IPS-15b (cell line): ENCODE measurements around the gene SETD1B.

Experiments
- H3K27me3 ChIP-seq: one replicate; pipeline ENCODE4 v1.6.1; 2013; ENCODE audit warnings: low read length; ENCODE audit not compliant: control insufficient read depth, insufficient read depth
- H3K36me3 ChIP-seq: one replicate; pipeline ENCODE4 v1.6.1; 2013; ENCODE audit warnings: low read length; ENCODE audit not compliant: control insufficient read depth, insufficient read depth
- H3K4me1 ChIP-seq: one replicate; pipeline ENCODE4 v1.6.1; 2013; ENCODE audit warnings: mild to moderate bottlenecking, low read length; ENCODE audit not compliant: control insufficient read depth, insufficient read depth
- H3K4me3 ChIP-seq: one replicate; pipeline ENCODE4 v1.5.1; 2013; ENCODE audit warnings: low read depth, low read length
- H3K9ac ChIP-seq: one replicate; pipeline ENCODE4 v1.6.1; 2013; ENCODE audit warnings: low read depth, mild to moderate bottlenecking, low read length
- H3K9me3 ChIP-seq: one replicate; pipeline ENCODE4 v1.6.1; 2013; ENCODE audit warnings: mild to moderate bottlenecking, low read length; ENCODE audit not compliant: control insufficient read depth, insufficient read depth

SETD1B gene

GRCh38 chr12:121799842-121800693 is 3.7 kb upstream of the SETD1B start:
- H3K36me3 ChIP-seq: peaks cover 17% of the 10 kb centered on the region
- peak overlapping the region; percentile 79 for H3K4me3 ChIP-seq
- H3K9ac ChIP-seq: peak overlapping the region; percentile 54
- no peaks in the 10 kb centered on the region for H3K27me3 ChIP-seq
- no peaks in the 10 kb centered on the region for H3K9me3 ChIP-seq
- H3K4me1 ChIP-seq: peaks cover 15% of the 10 kb centered on the region

DNA sequence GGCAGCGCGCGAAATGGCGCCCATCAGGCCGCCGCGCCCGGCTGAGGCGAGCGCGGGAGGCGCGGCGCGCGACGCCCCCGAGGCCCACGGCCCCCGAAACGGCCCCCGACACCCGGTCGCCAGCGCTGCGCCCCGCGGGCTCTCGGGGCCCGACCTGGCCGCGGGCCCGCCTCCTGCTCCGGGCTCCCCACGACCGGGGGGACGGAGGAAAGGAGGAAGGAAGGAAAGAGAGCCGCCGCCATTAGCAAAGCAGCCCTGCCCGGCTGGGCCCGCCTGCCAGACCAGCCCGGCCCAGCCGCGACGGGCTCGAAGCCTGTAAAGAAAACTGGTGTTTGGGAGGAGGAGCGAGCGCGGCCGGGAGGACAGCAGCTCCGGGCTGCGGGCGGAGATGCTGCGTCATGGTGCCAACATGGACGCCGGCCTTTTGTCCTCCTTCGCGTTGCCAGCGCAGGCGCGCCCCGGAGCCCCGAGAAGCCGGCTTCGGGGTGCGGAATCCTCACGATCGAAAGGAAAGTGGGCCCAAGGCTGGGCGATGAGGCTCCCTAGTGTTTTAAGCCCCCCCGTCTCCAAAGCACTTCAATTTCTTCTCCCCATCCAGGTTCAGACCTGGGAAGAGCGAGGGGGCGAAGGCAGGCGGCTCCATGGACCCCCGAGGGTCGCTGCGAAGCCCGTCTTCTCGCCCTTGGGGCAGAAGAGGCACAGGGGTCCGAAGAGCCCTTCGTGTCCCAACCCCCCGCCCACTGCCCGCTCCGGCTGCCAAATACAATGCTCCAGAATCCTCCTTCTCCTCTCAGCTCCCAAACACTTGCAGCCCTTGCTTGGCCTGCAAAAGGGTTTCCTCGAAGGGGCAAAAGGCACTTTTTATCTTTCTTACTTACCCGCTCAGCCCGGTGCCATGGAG is 2.9 kb upstream of the SETD1B start:
- Histone ChIP-seq H3K4me1 (peaks cover 13% of the 10 kb centered on the region), H3K4me3 (peak overlapping the region; percentile 79), H3K27me3 (no peaks in the 10 kb centered on the region), H3K9ac (peak overlapping the region; percentile 100), H3K36me3 (peaks cover 13% of the 10 kb centered on the region), H3K9me3 (no peaks in the 10 kb centered on the region)

GRCh38 chr12:121801595-121802484 is 2.0 kb upstream of the SETD1B start:
- H3K27me3 ChIP-seq: no peaks in the 10 kb centered on the region
- peak overlapping the region; percentile 100 for H3K9ac ChIP-seq
- peak overlapping the region; percentile 79 for H3K4me3 ChIP-seq
- no peaks in the 10 kb centered on the region for H3K9me3 ChIP-seq
- peaks cover 6% of the 10 kb centered on the region for H3K36me3 ChIP-seq
- peaks cover 16% of the 10 kb centered on the region for H3K4me1 ChIP-seq

- H3K4me3 ChIP-seq: peak overlapping the region; percentile 79
- H3K4me1 ChIP-seq: peaks cover 17% of the 10 kb centered on the region
- no peaks in the 10 kb centered on the region for H3K27me3 ChIP-seq
- H3K9ac ChIP-seq: peak overlapping the region; percentile 100
- H3K9me3 ChIP-seq: no peaks in the 10 kb centered on the region
- H3K36me3 ChIP-seq: peaks cover 6% of the 10 kb centered on the region
These were observed 1.3 kb upstream of the SETD1B start for GRCh38 chr12:121802485-121802842.

- Histone ChIP-seq H3K4me3 (peak overlapping the region; percentile 79), H3K27me3 (no peaks in the 10 kb centered on the region), H3K4me1 (peaks cover 12% of the 10 kb centered on the region), H3K9ac (peak overlapping the region; percentile 100), H3K36me3 (peaks cover 12% of the 10 kb centered on the region), H3K9me3 (no peaks in the 10 kb centered on the region)
These were observed 738 bp upstream of the SETD1B start for GRCh38 chr12:121802843-121803698.

DNA sequence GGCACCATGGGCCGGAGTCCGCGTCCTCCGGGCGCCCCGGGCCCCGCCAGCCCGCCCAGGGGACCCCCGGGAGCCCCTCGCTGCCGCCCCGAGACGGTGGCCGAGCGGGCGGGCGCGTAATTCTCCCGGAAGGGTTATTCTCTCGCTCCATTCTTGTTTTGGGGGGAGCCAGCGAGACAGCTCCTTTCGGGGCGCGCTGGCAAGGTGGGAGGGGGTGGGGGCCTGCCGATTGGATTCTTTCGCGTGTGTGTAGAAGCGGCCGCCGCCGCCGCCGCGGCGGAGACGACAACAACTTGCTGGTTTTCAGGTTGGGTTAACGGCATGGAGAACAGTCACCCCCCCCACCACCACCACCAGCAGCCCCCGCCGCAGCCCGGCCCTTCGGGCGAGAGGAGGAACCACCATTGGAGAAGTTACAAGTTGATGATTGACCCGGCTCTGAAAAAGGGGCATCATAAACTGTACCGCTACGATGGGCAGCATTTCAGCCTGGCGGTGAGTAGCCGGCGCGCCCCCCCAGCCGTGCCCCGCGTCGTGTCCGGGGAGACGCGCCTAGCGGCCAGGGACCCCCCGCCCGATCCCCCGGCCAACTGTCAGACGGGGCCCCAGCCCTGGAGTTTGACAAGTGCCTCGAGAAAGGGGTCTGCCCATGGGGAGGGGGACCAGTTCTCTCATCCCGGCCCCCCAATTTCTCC is 755 bp downstream of the SETD1B start:
- peak overlapping the region; percentile 54 for H3K9ac ChIP-seq
- peak overlapping the region; percentile 75 for H3K4me3 ChIP-seq
- peaks cover 16% of the 10 kb centered on the region for H3K36me3 ChIP-seq
- H3K27me3 ChIP-seq: no peaks in the 10 kb centered on the region
- H3K4me1 ChIP-seq: peaks cover 4% of the 10 kb centered on the region
- H3K9me3 ChIP-seq: no peaks in the 10 kb centered on the region

DNA sequence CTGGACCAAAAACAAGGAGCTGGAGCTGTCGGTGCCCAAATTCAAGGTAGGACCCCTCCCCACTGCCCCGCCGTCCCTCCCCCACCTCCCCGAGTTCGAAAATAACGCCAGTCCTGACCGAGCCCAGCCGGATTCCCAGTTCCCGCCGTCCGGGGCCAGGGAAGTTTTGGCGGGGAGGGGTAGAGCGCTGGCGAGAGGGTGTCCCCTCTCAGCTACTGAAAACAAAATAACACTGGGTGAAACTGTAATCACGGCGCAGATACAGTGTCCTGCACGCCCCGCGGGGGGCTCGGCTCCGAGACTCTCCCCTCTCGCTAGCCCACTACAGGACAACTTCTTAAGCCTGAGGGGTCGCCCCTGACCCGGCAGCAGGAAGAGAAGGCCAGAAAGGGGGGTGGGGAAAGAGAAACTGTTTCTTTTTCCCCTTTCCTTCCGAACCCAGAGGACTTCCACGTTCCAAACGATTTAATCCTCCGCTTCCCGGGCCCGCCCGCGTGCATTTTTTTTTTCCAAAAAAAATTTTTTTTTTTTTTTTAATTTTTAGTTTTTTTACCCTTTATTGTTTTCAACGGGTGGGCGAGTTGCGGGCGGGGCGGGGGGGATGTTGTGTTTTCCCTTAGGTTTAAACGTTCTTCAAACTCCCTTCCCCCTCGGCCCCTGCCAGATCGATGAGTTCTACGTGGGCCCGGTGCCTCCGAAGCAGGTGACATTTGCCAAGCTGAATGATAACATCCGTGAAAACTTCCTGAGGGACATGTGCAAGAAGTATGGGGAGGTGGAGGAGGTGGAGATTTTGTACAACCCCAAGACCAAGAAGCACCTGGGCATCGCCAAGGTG is 1.6 kb downstream of the SETD1B start:
- Histone ChIP-seq H3K9ac (peak overlapping the region; percentile 54), H3K9me3 (no peaks in the 10 kb centered on the region), H3K4me1 (peaks cover 4% of the 10 kb centered on the region), H3K4me3 (peak overlapping the region; percentile 75), H3K27me3 (no peaks in the 10 kb centered on the region), H3K36me3 (peaks cover 24% of the 10 kb centered on the region)

DNA sequence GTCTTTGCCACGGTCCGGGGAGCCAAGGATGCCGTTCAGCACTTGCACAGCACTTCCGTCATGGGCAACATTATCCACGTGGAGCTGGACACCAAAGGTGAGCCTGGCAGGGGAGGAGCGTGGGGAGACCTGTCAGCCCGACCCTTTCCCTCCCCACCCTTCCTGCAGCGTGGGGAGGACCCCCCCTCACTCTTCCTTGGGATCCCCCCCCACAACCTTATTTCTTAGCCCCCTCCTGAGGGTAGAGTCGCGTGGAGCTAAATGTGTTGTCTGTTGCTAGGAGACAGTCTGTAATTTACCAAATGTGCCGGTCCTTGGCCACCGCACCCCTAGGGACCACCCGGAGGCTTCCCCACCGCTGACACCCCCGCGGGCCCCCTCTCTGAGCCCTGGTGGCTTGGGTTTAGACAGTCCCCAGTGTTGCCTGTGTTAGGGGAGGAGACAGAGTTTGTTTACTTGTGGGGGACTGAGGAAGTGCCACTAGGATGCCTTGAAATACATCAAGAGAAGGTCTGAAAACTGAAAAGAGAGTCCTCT is 2.3 kb downstream of the SETD1B start:
- no peak overlapping the region for H3K9ac ChIP-seq
- H3K4me1 ChIP-seq: peaks cover 9% of the 10 kb centered on the region
- H3K36me3 ChIP-seq: peaks cover 28% of the 10 kb centered on the region
- no peaks in the 10 kb centered on the region for H3K27me3 ChIP-seq
- H3K4me3 ChIP-seq: peak overlapping the region; percentile 75
- H3K9me3 ChIP-seq: no peaks in the 10 kb centered on the region

DNA sequence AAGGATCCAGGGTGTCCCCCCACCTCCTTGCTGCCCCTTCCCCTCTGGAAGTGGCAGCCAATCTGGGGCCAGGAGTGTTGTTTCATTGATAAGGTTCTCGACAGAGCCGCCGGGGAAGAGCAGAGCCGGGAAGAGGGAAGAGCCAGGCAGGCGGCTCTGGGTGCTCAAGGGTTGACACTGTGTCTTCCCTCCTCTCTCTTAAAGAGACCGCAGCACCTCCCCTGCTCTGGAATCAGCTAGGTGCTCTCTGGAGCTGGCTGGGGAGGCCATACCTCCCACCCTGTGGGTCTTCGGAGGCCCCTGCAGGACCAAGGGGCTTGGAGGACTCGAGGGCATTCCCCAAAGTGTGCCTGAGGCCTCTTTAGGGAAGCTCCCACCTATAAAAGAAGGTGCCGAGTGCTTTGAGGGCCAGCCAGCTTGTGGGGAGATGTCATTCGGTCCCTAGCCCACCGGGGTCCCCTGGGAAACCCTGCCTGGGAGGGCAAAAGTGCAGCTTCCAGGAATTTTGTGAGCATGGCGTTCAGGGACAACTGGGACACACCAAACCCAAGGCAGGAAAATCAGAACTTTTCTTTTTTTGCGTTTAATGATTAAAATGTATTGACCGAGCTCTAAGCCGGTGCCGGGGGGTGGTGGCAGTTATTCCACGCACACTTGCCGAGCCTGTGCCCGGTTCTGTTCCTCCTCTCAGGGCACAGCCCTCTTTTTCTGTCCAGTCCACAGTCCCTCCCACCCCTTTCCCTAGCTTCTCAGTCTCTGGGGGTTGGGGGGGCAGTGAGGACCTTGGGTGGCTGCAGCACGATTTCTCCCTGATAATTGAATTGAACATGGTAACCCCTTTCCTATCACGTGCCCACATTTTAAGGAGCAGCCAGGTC is 3.0 kb downstream of the SETD1B start:
- H3K4me3 ChIP-seq: peak overlapping the region; percentile 75
- H3K36me3 ChIP-seq: peaks cover 28% of the 10 kb centered on the region
- peak overlapping the region; percentile 24 for H3K9ac ChIP-seq
- peaks cover 10% of the 10 kb centered on the region for H3K4me1 ChIP-seq
- no peaks in the 10 kb centered on the region for H3K27me3 ChIP-seq
- H3K9me3 ChIP-seq: no peaks in the 10 kb centered on the region
